H1 (cell line): Measurements from ENCODE around the gene KRT3. TPM values are rescaled to one million over a fixed set of nuclear protein-coding genes. Genes with fewer than 3 reads are reported as not detected.

Source experiments
- KDM5A ChIP-seq: fragments of 200-600 bp; IDR thresholded peaks from 2 replicates; pipeline ENCODE4 v1.7.1; 2012; ENCODE audit warnings: mild to moderate bottlenecking, low read length, inconsistent platforms, mixed read lengths
- RXRA ChIP-seq: IDR thresholded peaks from 2 replicates; pipeline ENCODE4 v1.6.1; 2011; ENCODE audit warnings: low read depth, mild to moderate bottlenecking, low read length, moderate library complexity; ENCODE audit not compliant: insufficient read depth
- polyA plus RNA-seq, 7 experiments: library from polyadenylated mRNA; depleted of rRNA in 3 of 7; stranded (reverse) in 5 of 7; unstranded in 2 of 7; fragments of >200 nt in 5 of 7; fragments of 200-250 nt in 2 of 7; gene quantifications; 1 replicate in 5 of 7; 2 replicates in 1 of 7; 4 replicates in 1 of 7; pipeline versions ENCODE4 v1.2.1 to v1.2.3, GENCODE V29; 2011 to 2013; ENCODE audit warnings: missing spikeins in 2 of 7, mixed read lengths in 2 of 7
- total RNA-seq: library from RNA; stranded (reverse); fragmentation: NEBNext Ultra II Directional; extraction: Animal tissue kit (Norgen Biotek cat#: 25700); gene quantifications from 2 replicates; pipeline ENCODE4 v1.2.1, GENCODE V29; 2021

KRT3 gene
- total and polyA plus RNA-seq, 2 of the 8 experiments (the other 6 are each of a cell fraction or from before 2014, with no cell fraction given): not detected

DNA sequence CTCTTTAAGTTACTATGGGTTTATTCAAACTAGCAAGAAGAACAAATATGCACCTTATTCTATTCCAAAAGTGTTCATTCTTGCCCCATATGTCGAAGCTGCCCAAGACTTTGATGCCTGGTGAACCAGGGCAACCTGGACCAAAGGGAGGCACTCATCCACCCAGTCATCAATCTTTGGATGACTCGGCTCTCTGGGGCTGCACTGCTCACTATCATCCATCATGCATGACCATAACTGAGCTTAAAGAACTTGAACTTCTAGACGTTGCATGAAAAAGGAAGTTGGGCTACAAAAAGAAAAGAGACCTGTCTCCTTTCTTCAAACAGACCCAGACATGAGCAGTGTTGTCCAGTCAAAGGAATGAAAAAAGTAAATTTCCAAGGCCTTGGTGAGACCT, 16.8 kb upstream of the KRT3 start (continued):
- TF ChIP-seq RXRA: no peak
- no peak for TF ChIP-seq KDM5A
